IPS-NIHi7 (cell line): Measurements from ENCODE around the gene NELL1.

Experiments
- DNase-seq: peaks from one replicate; pipeline ENCODE4 v3.0.0; 2012; ENCODE audit warnings: mixed read lengths; ENCODE audit errors: extremely low spot score

Gene NELL1

DNA sequence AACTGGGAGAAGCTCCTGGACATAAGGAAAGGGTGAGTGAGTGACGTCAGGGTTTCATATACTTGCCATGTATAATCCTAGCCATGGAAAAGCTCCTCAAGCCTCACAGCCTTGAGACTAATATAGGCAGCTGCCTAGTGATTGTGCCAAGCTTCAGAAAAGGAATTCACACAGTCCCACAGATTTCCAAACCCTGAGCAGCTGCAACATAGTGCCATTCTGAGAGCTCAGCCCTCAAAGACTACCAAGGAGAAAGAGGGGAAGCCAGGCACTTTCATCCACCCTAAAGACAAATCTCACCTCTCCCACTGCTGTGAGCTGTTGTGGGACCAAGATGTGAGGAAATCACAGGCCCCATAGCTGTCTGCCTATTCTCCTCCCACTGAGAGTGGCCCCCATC is 815.6 kb downstream of the NELL1 start:
- no peak for DNase-seq

DNA sequence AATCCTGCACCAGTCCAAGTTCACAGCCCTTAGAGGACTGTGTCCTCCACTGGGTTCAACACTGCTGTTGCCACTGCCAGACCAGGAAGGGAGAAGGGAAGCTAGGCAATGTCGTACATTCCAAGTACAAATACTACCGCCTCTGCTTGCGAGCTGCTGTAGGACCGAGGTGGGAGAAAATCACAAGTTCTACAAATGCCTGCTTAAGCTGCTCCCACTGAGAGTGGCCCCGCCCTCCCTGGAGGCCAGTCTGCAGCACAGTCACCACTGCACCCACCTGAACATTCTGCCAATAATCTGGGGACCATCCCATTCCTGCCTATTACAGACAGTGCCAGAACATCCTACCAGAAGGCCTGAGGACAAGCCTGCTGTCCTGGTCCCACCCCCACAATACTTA is 816.0 kb downstream of the NELL1 start:
- DNase-seq, result no peak

DNA sequence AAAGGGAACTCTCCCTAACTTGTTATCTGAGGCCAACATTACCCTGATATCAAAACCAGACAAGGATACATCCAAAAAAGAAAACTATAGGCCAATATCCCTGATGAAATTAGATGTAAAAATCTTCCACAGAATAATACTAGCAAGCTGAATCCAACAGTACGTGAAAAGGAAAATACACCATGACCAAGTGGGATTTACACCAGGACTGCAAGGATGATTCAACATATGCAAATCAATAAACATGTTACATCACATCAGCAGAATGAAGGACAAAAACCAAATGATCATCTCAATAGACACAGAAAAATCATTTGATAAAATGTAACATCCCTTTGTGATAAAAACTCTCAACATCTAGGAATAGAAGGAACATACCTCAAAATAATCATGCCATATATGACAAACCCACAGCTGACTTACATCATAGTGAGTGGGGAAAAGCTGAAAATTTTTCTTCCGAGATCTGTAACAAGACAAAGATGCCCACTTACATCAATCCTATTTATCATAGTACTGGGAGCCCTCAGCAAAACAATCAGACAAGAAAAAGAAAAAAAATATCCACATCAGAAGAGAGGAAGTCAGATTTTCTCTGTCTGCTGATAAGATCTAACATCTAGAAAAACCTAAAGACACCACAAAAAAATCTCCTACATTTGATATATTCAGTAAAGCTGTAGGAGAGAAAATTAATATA is 820.2 kb downstream of the NELL1 start:
- DNase-seq, result no peak

DNA sequence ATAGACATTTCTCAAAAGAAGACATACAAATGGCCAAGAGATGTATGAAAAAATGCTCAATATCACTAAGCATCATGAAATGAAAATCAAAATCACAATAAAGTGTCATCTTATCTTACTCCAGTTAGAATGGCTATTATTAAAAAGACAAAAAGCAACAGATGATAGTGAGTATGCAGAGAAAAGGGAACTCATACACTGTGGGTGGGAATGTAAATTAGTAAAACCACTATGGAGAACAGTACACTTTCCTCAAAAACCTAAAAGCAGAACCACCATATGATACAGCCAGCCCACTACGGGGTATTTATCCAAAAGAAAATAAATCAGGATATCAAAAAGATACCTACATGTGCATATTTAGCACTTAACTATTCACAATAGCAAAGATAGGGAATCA is 823.5 kb downstream of the NELL1 start:
- no peak for DNase-seq

DNA sequence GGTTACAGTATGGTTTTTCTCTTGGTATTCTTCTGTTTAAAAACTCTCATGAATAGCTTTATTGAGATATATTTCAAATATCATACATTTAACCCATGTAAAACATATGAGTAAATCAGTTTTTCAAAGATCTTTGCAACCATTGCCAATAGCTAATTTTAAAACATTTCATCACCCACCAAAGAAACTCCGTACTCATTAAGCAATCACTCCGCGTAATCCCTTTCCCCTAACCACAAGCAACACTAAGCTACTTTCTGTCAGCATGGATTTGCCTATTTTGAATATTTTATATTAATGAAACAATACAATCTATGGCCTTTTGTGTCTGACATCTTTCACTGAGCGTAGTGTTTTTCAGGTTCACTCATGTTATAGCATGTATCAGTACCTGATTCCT is 825.6 kb downstream of the NELL1 start:
- DNase-seq, result no peak

DNA sequence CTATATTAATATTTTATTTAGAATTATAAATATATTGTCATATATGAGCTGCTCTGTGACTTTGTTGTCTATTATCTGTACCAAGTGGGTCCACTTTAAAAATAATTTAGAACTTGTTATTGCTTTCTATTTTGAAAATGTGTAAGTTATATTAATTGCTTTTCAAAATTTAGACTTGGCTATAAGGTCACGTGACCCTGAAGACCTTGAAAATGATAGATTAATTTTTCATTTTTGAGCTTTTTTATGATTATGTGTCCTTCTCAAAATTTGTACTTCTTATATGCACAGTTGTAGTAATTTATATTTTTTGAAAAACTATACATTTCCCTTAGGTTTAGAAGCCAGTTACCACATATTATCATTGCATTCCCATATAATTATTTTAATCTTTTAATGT is 826.5 kb downstream of the NELL1 start:
- no peak for DNase-seq

DNA sequence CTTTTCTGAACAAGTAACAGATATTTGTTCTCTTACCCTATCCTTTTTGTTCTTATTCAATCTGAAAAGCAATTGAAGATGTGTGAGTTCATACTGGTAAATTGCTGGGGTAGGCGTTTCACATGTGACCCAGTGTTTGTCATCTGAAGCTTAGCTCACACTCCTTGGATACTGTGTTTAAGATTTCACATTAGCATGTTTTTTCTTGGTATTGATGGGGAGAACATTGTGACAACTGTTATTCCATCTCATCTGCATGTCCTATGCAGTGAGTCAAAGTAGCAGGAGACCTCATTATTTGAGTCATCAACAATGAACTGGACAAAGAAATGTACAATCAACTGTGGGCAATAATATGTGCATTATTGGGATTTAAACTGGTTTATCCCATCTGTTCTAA is 831.9 kb downstream of the NELL1 start:
- DNase-seq, result no peak

DNA sequence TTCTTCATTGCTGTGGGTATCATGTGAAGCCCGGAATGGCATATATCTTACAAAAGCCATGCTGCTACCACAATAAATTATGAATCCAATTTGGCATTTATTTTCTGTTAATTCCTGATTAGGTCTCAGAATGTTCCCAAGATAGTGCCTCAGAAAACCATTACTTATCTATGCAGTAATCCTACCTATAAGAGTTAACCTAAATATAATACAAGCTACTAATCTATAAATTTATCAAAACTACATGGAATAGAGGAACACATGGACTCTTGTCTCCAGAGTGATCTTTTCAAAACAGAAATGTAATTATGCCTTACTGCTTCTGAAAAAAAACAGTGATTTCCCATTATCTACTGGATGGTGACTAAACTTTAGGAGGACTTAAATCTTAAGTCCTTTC is 835.7 kb downstream of the NELL1 start:
- no peak for DNase-seq

DNA sequence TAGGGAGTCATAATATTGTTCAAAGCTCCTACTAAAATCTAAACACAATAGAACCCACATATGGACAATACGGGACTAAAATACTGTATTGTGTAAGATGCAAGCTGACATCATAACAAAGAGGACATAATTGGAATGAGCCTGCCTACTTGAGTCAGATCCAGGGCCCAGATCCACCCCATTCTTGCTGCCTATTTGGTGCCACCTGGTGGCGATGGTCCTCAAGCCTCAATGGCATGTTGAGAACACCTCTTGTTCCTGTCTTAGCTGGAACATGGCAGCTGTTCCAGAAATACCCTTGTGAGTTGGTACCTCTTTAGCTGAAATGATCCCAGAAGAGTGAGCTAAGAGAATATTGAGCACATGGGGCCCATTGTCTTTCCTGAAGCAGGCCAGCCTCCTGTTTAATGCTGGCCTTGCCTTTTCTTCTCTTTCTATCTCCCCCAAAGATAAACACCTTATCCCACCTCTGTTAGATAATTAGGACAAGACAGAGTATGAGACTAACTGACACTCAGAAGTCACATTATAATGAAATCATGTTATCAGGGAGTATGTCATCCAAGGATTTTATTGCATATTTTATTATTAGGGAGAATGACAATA is 842.6 kb downstream of the NELL1 start:
- DNase-seq, result peak; percentile 80

DNA sequence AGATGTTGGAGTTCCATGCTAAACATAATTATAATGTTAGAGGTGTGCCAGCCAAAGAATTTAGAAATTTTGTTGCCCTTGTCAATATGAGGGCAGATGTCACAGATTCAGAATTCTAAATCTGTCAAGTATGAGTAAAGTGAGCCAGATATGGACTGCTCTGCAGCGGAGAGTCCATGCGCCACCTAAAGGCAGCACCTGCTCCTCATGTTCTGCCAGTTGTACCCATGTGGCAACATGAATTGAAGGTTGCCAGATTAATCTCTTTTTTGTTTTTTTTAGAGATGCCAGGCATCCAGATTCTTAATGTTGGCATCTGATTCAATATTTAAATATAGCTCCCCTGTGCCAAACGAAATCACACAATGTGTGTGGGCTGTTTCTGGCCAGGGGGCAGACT is 844.9 kb downstream of the NELL1 start:
- DNase-seq, result peak; percentile 52

DNA sequence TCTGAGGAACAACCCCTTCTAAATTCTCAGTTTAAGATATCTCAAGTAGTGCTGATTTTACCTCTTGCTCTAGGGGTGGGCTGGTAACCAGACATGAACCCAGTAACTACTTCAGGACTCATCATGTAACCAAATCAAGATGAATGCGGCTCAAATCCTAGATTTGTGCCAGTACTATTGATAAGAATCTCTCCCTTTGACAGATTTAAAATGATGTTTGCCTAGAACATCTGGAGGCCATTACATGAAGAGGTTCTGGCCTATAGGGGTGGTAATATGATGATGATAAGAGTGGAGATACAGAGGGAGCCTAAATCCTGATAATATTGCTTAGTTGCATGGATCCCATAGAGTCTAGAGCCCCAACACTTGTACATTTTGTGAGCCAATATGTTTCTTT is 850.9 kb downstream of the NELL1 start:
- no peak for DNase-seq

DNA sequence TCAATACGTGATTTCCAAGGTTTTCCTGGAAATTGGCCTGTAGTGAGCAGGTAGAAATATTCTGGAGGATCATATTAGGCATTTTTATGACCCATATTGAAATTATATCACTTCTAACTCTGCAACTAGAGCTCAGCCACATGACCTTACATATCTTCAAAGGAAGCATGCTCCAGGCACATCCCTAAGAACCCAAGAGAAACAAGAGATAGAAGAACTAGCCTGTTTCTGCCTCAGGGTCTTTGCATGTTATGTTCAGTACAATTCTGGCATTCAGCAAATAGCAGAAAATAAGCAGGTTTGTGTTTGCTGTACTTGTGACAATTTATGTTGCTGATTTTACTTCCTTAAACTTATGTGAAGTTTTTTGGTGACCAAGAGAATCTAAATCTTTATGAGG is 859.8 kb downstream of the NELL1 start:
- no peak for DNase-seq

DNA sequence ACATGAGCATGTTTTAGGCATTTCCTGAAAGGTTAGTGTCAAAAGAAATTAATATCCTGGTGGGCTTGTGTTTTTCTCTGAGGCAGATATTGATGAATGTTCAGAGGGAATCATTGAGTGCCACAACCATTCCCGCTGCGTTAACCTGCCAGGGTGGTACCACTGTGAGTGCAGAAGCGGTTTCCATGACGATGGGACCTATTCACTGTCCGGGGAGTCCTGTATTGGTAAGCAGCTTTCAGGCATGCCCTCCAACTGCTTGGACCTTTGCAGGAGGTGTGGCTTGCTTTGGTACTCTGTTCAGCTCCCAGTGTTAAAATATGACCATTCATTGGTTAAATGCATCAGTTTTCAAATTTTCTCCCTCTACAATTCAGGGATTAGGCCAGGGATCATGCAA is 864.9 kb downstream of the NELL1 start:
- DNase-seq, result no peak

DNA sequence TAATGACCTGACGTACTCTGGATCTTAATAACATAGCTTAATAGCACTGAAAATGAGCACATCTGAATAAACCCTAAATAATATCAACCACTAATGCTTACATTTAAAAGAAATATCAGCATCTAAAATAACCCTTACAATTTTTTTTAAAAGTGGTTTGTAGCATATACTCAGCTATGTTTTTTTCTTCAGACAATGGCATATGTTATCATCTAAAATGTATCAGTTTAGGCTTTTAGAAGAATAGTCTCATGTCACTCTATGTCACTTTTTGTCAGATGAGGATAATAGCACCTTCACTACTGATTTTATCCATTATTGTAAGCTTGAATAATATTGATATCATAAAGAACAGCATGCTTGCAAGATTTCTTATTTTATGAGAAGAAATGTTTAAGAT is 868.6 kb downstream of the NELL1 start:
- no peak for DNase-seq

DNA sequence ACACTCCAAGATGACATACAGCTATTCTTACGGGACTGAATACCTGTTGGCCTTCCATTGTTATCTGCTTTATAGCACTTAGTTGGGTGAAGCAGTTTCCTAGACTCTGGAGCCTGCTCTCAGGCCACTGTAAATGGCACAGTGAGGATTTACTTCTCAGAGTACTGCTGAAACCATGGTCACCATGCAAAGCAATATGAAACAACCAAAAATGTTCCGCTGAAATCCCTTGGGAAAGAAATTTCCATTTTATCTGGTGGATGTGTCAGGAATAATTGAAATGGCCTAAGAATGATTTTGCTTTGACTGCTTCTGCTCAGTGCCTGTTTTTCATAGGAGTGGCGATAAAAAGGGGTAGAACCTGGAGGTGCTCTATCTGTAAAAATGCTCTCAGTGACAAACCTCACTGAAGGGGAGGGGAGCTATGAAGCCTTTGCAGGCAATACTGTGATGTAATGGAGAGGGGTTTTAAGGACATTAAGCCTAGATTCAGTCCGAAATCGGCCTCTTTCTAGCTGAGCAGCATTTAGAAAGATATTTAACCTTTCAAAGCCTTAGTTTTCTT is 871.9 kb downstream of the NELL1 start:
- DNase-seq, result no peak

DNA sequence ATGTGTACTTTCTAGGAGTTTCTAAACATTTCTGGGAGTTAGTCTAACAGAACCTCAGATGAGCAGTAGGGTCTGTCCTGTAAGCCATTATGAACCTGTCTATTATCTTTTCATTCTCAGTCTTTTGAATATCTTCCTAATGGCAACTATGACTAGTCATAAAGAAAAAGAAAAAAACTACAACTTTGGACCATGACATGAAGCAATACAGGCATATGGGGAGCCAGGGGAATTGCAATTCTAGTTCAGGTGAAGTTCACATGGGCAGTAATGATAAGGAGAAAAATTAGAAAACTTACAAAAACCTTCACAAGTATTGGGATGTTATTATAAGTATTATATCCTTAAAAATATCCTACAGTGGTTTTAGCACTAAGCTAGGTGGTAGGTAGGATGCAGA is 874.5 kb downstream of the NELL1 start:
- DNase-seq, result no peak

DNA sequence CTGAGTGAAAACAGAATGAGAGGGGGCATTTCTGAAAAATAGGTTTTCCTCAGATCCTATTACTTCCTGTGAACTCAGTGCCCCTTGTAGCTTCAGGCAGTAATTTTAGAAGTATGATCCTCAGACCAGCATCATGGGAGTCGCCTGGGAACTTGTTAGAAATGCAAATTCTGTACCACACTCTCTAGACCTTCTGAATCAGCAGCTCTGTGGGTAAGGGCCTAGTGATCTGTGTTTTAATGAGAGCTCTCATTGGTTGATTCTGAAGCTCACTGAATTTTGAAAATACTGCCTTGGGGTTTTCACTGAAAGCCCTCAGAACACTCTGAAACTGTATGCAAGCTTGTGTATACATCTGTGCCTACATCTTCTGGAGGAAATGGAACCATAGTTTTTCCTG is 876.3 kb downstream of the NELL1 start:
- no peak for DNase-seq

DNA sequence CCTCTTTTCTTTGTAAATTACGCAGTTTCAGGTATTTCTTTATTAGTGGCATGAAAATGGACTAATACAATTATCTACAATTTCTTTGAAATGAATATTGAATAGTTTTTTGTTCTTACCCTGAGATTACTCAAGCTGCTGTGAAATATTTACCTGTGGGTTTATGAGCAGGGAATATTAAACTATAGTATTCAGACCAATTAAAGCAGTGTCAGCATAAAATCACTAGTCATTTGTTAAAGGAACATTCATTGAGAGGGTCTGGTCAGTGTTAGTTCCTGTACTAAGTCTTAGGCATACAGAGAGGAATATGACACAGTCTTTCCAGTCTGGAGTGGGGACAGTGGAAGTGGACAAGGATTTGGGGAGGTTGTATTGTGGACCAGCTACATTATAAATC is 877.3 kb downstream of the NELL1 start:
- no peak for DNase-seq

DNA sequence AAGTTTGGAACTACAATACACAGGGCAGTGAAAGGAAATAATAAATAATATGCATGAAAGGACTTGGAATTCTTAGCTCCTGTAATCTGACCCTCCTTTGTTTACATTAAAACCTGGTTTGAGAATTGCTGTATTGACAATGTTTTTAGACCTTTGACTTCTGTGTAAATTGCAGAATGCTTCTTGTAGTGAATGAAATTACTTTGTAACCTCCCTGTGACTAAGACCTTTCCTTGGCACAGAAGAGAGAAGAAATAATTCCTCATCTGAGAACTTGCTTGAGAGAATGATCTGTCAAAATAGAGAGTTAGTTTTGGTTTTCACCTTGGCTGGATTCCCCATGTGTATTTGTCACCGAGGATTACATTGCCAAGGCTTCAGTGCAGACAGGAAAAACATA is 883.5 kb downstream of the NELL1 start:
- no peak for DNase-seq

DNA sequence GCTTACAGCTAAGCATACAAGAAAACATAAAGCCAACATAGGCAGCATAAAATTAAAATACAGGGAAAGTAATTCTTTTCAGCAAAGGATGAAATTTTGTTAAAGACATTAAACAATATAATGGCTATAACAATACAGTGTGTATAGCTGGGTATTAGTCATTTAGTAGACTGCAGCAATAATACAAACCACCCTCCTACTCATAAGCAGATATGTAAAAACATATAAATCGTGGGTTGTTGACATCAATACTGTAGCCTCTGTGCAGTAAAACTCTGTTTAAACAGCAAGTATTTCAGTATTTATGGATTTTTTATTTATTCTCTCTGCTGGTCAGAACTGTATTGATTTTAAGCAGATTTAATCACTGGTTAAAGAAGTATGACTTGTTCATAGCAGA is 884.4 kb downstream of the NELL1 start:
- DNase-seq, result no peak

DNA sequence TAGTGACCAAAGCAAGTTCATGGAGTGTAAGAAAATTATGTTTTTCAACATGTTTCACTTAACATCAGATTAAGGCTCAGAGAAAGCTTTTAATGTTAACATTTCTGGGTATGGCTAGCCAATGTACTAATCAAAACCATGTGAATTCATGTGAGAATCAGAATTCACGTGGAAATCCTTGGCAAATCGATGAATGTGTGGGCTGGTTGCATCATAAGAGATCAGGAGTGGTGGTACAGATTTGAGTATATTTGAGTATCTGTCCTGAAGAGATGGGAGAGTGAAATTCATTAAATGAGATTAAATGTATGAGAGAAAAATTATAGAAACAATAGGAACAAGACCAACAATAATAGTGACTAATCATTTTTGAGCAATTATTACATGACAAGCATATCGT is 884.9 kb downstream of the NELL1 start:
- no peak for DNase-seq

DNA sequence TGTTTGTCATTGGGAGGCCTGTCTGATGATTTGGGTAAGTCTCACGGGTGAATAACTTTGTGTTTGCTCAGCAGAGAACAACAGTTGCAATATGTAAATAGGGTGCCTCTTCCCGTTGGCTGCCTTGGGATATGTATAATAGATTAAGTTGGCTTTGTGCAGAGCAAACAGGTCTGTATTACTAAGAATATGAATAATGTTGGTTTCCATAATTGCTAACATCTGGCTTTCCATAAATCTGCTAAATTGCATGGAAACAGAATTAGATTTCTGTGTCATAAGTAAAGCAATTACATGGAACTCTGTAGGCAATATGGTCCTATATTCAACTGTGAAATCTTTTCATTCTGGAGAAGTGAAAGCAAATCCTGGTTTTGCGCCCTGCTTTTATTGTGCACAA is 887.5 kb downstream of the NELL1 start:
- DNase-seq, result no peak

DNA sequence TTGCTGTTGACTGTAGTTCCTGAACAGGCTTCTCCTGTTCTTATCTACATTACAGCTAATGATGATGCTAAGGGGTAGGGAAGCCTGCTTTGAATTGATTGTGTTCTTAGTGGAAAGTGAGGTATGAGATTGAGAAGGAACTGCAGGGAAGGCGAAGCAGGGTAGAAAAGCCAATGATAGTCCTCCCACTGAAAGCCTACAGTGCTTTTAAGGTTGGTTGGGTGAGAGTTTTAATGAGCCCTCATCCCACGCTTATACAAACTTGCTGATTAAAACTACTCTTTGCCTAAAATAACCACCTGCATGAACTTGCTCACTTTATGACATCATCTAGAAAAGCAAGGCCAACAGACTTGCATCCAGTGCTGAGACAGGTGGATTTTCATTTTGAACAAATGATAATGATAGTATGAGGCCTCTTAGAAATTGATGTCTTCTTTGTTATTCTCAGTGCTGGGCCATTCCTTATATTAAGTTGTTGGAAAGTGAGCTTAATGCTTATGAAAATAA is 891.1 kb downstream of the NELL1 start:
- DNase-seq, result no peak

DNA sequence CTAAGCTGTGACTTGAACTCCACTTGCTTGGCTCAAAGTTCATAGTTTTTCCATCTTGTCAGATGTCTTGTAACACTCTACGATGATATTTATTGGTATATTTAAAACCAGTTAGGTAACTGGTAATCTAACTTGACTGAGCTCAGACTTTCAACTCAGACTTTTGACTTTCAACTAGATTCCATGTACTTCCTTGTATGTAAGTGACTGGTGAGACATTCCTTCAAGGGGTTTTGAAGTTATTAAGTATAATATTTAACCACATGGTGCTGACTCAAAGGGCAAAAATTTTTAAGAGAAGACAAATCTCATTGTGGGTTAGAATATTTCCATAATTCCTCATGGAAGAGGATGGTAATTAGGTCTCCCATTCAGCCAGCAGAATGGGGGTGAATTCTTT is 892.2 kb downstream of the NELL1 start:
- no peak for DNase-seq
